Measurements from ENCODE around the gene MAST4.
"Not testable (repeated sequence)": the region's sequence is repeated elsewhere in the genome, so short reads cannot be mapped to it uniquely, and the experiment has no call there.

MAST4 gene

DNA sequence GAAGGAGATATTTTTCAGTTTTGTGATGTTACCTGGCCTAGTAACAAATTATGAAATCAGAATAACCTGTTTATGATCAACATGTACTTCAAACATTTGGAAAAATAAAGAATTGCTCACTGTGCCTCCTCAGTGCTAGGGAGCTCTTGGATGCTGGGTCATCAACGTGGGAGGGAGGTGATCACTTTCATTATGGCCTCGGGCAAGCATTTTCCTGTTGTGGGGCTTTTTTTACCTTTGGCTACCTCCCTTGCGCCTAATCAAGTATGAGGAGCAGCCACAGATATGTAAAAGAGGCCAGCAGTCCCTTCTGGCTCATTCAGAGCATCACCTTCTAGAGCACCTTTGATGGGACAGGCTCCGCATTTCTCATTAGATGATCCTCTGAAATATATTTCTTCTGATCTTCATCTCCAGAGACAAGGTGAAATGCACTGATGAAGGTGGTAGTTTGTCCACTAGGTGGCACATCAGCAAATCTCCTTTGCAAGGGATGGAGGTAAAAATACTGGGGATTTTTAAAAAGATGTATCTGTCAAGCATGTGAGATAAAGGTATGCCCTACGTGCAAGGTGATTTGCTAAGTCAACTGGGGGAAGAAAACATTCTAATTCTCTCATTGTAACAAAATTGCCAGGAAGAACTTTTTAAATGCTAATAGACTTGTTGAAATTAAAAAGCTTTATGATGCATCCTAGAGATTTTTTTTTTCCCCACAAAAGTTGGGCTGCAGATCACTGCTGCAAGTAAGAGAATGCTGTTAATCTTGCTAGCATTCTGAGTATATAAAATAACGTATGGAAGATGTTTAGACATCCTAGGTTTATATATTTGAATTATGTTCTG lies 218.2 kb downstream of the MAST4 start:
- in situ Hi-C loops (cut with HindIII; ENCODE audit: low pct_ligation_motif_present, low pct_unique_long_range_greater_than_20kb, low sequenced_read_pairs) = loop anchor here (25.0 kb wide), 1 partner anchor 373 kb away; the partner anchor contains the start of gene CD180
- DNase-seq = peak; percentile 40

DNA sequence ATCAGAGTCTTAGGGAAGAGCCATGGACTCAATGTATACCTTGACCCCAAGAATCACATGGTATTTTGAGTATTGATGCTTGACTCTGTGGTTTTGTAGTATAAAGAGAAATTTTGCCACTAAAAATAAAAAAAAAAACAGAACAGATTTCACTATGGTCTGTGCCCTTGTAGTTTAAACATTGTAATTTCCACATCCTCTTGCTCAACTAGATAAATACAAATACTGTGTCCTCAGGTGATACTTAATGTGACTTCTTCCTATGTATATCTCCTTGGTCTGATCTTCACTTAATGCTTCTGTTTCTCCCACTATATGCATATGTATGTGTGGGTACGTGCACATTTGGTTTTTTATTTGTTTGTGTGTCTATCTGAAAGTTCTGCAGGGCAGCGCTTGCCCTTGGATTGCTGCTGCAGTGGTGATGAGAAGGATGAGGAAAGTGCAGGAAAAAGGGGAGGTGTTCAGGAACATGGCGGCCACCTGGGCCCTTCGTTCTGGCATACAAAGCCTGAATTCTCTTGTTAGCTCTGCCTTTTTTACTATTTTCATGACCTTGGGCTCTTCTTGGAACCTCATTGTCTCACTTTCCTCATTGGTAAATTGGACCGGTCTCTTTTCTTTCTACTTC lies 222.2 kb downstream of the MAST4 start:
- no peak for DNase-seq
- in situ Hi-C loops (cut with HindIII; ENCODE audit: low pct_ligation_motif_present, low pct_unique_long_range_greater_than_20kb, low sequenced_read_pairs) = loop anchor here (25.0 kb wide), 1 partner anchor 369 kb away; the partner anchor contains the start of gene CD180

DNA sequence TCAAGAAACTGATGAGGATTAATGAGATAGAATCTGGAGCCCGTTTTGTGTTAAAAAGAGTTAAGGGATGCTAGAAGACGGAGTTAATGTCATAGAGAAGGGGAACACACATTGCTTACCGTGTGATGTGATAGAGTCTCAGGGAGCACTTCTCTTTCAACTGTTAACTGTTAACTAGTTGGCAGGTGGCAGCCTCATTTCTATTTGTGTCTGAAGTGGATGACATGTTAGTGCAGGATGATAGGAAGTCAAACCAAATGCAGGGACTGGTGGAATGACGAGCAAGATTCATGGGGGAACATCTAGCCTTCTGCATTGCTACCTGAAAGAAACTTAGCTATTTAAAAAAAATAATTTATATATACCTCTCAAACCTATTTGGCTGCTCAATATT lies 222.7 kb downstream of the MAST4 start:
- no peak for DNase-seq
- in situ Hi-C loops (cut with HindIII; ENCODE audit: low pct_ligation_motif_present, low pct_unique_long_range_greater_than_20kb, low sequenced_read_pairs) = loop anchor here (25.0 kb wide), 1 partner anchor 368 kb away; the partner anchor contains the start of gene CD180

DNA sequence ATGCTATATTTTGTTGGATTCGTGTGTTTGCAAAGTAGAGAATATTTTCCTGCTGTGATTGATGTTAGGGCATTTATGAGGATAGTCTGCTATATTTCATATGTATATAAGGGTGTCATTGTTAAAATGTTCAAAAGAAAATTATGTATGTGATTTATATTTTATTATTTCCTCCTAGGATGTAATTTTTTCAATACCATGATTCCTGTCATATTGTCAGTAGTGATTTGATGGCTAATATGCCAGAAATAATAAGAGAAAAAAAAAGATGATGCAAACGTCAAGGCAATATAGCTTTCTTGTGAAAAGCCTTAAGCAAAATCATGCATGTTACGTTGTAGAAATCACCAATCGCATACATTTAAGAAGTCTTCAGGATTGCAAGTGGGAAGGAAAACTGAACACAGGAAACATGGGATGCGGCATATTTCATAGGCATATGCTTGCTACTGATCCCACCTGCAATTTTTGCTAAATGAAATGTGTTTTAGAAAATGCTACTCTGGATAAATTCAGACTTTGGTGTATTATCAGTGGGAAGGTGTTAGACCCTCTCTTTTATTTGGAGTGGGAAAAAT lies 224.5 kb downstream of the MAST4 start:
- in situ Hi-C loops (cut with HindIII; ENCODE audit: low pct_ligation_motif_present, low pct_unique_long_range_greater_than_20kb, low sequenced_read_pairs) = loop anchor here (25.0 kb wide), 1 partner anchor 367 kb away; the partner anchor contains the start of gene CD180
- no peak for DNase-seq

DNA sequence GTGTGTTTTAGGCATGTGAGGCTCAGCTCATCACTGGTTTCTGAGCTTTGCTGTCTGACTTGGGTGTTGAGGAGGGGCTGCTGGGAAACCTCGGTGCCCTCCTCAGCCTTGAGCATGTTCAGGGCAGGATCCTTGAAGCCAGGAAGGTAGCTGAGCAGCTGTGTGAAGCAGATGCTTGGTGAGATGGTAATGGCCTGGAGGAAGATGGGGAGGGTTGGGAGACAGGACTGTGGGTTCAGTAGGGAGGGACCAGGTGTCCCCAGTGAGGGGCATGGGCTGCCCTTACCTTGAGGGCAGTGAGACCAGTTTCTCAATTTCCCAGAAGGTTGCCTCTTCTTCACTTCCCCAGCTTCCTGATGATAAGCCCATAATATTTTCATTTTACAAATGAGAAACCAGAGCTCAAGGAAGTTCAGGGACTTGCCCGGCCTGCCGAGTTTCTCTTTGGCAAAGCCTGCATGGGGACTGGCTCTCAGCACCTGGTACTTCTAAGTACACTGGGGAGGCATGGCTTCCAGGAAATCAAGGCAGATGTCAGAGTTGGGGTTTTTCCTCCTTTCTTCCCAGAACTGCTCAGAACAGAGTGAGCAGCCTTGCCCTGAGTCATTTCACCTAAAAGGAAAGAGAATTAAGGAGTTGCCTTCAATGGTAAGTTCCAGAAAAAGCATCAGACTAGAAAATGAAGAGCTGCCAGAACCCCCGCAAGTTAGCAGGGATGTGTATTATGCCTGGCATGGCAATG lies 225.7 kb downstream of the MAST4 start:
- in situ Hi-C loops (cut with HindIII; ENCODE audit: low pct_ligation_motif_present, low pct_unique_long_range_greater_than_20kb, low sequenced_read_pairs) = loop anchor here (25.0 kb wide), 1 partner anchor 365 kb away; the partner anchor contains the start of gene CD180
- no peak for DNase-seq

DNA sequence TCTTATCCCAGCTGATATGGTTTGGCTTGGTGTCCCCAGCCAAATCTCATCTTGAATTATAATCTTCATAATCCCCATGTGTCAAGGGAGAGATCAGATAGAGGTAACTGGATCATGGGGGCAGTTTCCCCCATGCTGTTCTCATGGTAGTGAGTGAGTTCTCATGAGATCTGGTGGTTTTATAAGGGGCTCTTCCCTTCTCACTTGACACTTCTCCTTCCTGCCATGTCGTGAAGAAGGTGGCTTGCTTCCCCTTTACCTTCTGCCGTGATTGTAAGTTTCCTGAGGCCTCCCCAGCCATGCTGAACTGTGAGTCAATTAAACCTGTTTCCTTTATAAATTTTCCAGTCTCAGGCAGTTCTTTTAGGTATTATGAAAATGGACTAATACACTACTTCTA lies 226.7 kb downstream of the MAST4 start:
- DNase-seq = not testable (repeated sequence)
- in situ Hi-C loops (cut with HindIII; ENCODE audit: low pct_ligation_motif_present, low pct_unique_long_range_greater_than_20kb, low sequenced_read_pairs) = loop anchor here (25.0 kb wide), 1 partner anchor 364 kb away; the partner anchor contains the start of gene CD180

DNA sequence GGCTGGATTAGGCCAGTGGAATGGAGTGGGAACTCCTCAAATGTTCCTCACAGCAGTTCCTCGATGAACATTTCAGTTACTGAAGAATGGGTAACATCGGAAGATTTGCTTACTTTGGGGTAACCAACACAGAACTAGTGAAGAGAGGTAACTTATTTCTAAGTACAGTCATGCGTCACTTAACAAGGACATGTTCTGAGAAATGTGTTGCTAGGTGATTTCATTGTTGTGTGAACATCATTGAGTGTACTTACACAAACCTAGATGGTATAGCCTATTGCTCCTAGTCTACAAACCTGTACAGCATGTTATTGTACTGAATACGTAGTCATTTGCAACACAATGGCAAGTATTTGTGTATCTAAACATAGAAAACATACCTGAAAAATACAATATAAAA lies 228.3 kb downstream of the MAST4 start:
- in situ Hi-C loops (cut with HindIII; ENCODE audit: low pct_ligation_motif_present, low pct_unique_long_range_greater_than_20kb, low sequenced_read_pairs) = loop anchor here (25.0 kb wide), 1 partner anchor 363 kb away; the partner anchor contains the start of gene CD180
- DNase-seq = no peak

DNA sequence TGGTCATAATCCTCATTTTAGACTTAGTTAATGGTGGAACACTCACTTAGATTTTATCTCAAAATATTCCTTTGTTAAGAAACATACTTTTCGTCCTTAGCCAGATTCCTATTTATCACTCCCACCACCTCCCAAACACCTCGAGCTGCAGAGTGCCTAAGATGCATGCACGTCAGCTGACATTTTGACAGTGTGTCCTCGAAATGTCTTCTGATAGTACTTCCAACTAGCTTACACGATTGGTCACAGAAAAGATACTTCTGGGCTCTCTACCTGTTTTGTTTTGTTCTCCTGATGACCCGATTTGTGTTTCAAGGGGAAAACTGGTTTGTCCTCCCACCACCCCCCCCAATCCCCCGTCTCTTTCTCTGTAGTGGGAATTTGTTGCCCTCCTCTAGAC lies 230.1 kb downstream of the MAST4 start:
- in situ Hi-C loops (cut with HindIII; ENCODE audit: low pct_ligation_motif_present, low pct_unique_long_range_greater_than_20kb, low sequenced_read_pairs) = no loop called here
- DNase-seq = no peak

DNA sequence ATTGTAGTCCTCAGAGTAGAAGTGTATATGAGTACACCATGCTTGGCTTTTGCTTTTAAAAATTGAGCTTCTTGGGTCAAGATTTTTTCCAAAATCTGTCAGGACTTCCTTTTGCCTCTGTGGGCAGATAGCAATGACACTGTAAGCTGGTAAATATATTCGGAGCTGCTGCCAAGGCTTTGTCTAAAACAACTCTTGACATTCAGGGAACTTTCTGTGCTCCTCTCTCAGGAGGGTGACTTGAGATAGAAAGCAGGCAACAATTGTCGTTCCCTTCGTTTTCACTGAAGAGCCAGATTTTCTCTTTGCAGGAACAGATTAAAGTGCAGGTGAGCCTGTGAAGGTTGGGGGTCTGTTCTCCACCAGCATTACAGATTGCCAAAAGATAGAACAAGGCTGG lies 230.5 kb downstream of the MAST4 start:
- in situ Hi-C loops (cut with HindIII; ENCODE audit: low pct_ligation_motif_present, low pct_unique_long_range_greater_than_20kb, low sequenced_read_pairs) = no loop called here
- no peak for DNase-seq

DNA sequence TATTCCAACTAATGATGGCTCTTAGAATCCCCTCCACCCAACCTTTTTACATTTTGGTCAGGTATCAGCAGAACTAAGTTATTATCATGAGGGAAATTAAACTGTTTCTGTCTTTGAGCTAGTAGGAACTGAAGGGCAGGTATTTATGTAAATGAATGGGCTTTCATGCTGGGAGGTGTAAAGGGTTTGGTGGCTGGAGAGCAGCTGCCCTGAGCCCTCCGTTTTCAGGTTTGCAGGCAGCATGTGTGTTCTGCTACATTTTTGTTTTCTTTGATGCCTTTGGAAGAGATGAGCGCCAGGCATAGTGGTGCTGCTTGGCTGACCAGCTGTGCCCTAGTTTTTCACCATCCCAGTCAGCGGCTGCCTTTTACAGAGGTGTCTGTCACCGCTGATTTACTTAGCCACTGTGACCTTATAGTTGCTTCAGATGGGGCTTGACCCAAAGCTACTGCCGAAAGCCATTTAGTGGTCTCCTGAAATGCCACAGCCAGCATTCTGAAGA lies 231.9 kb downstream of the MAST4 start:
- no peak for DNase-seq
- in situ Hi-C loops (cut with HindIII; ENCODE audit: low pct_ligation_motif_present, low pct_unique_long_range_greater_than_20kb, low sequenced_read_pairs) = no loop called here

DNA sequence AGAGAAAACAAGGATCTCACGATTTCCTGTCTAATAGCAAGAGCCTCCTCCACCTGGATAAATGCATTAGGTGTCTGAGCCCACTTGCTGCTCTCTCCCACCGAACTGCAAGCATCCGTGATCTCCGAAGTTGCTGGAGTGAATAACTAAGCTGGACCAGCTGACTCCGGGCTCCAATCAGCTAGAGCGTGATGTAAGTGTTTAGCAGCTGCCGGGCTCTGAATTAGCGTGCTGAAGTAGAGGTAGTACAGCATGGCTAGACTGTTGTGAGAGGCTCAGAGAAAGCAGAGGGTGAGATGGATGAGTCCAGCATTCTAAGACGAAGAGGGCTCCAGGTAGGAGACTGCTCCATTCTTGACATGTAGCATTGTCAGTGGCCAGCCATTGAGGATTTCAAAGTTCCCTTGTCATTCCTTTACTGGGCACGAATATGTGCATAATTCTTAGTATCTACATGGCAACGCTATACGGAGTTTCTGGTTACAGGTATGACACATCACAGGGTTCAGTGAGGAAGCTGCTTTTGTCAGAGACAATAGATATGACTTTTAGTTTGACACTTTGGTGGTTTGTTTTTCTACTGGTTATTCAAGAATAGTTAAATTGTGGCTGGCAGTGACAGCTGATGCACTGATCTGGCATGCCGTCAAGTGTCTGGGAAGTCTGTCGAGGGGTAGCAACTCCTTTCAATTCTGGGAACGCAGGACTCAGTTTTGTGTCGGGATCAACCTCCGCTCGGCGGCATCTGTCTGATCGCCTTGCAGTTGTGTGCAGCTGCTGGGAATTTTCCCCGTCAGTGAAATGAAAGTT lies 232.6 kb downstream of the MAST4 start:
- in situ Hi-C loops (cut with HindIII; ENCODE audit: low pct_ligation_motif_present, low pct_unique_long_range_greater_than_20kb, low sequenced_read_pairs) = no loop called here
- peak; percentile 19 for DNase-seq

DNA sequence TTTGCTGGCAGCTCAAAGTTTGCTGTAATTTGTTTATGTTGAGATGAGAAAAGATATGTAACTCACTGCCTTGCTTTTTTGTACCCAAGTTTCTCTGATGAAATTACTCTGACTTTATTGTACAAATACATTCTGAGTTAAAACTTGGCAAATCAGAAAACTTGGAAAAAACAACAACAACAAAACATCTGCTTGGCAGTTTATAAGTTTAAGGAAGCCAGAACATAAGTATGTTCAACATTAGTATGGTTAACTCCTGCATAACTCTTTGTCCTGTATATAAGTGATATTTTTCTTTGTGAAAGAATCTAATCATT lies 233.1 kb downstream of the MAST4 start:
- in situ Hi-C loops (cut with HindIII; ENCODE audit: low pct_ligation_motif_present, low pct_unique_long_range_greater_than_20kb, low sequenced_read_pairs) = no loop called here

DNA sequence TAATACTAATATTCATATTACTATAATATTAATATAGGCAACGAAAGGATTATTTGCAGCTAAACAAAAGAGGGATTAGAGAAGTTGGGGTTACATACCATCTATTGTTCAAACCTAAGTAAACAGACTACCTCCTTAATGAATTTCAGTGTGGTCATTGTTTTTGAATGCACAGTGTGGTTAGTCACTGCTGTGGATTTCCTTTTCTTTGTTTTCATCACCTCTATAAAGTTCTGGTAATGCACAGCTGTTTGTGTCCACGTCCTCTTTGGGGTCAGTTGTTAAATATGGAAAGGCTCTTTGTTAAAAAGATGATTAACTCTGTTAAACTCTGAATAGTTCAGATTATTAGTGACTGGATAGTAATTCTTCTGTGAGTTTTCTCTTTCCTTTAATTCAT lies 233.6 kb downstream of the MAST4 start:
- in situ Hi-C loops (cut with HindIII; ENCODE audit: low pct_ligation_motif_present, low pct_unique_long_range_greater_than_20kb, low sequenced_read_pairs) = no loop called here
- DNase-seq = no peak

More for the DNA sequence above, 233.1 kb downstream of the MAST4 start:
- no peak for DNase-seq

DNA sequence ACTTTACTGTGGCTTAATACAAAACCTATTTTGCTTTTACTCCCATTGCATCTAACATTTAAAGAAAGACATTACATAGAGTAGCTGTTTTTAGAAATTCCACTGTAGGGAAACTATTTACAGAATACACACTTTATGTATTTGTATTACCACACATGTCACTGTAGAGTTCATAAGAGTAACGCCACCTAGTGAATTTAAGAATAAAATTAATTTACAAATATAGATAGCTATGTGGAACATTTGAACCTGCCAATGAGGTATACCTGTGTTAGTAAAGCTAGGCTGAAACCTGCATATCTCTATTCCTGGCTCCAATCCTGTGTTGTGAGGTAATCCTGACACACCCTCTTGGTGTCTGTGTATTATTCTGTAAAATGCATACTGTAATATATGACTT lies 234.4 kb downstream of the MAST4 start:
- in situ Hi-C loops (cut with HindIII; ENCODE audit: low pct_ligation_motif_present, low pct_unique_long_range_greater_than_20kb, low sequenced_read_pairs) = no loop called here
- no peak for DNase-seq

DNA sequence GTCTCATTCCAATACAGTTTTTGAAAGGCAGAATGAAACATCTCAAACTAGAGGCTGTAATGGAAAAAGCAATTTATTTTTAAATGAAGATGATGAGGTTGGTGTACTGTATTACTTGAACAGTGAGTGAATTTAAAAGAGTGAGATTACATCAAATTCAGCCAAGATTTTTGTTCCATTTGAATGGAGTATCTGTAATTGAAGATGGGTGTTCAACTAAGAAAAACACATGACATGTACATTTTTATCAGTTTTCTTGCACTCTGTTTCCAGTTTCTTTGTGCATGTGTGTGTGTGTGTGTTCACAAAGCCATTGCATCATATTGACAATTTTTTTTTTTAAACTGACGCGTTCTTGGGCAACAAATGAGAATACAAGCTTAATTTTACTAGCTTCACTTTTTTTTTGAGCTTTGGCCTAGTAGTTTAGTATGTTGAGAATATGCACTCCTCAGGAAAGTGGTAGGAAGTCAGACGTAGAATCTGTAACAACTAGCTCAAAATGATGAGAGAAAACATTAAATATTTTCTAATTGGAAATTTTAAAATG lies 243.5 kb downstream of the MAST4 start:
- in situ Hi-C loops (cut with HindIII; ENCODE audit: low pct_ligation_motif_present, low pct_unique_long_range_greater_than_20kb, low sequenced_read_pairs) = no loop called here

DNA sequence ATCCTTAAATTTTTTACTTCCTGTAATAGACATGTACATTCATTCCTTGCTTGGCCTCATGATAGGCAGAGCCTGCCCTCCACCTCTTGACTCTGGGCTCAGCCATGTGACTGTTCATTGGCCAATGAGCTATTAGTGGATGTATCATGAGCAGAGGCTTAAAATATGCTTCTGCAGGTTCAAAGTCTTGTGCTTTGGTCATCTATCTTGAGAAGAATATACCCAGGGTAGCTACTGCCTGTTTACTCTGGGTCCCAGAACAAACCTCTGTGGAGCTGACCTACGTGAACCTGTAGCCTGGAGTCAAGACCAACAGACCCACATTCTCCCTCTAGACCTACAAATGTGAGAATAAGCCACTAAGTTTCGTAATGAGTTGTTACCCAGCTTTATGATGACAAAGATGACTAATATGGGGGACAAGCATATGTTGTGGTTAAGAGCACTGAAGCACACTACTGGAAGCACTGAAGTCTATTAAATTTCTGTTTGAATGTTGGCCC lies 244.4 kb downstream of the MAST4 start:
- no peak for DNase-seq

More for the DNA sequence above, 243.5 kb downstream of the MAST4 start:
- no peak for DNase-seq

DNA sequence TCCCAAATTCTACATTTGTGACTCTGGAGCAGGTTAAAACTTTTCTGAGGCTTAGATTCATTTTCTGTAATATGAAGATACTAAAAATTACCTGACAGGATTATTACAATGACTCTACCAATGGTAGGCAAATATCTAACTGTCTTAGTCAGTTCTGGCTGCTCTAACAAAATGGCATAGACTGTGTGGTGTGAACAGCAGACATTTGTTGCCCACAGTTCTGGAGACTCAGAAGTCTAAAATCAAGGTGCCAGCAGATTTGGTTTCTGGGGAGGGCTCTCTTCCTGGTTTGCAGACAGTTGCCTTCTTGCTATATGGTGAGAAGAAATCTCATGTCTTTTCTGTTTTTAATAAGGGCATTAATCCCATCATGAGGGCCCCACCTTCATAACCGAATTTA lies 245.1 kb downstream of the MAST4 start:
- in situ Hi-C loops (cut with HindIII; ENCODE audit: low pct_ligation_motif_present, low pct_unique_long_range_greater_than_20kb, low sequenced_read_pairs) = no loop called here
- no peak for DNase-seq

More for the DNA sequence above, 244.4 kb downstream of the MAST4 start:
- in situ Hi-C loops (cut with HindIII; ENCODE audit: low pct_ligation_motif_present, low pct_unique_long_range_greater_than_20kb, low sequenced_read_pairs) = no loop called here
